HEK293T (cell line): ENCODE measurements around the gene NLGN2.

Experiments used
- CTCF ChIA-PET: fragments of 350-600 bp; formaldehyde crosslinking; extraction: SDS; loops from one replicate; lab custom pipeline; 2021; ENCODE audit warnings: antibody characterized with exemption, inconsistent platforms; lab: Yijun Ruan, JAX
- POLR2A ChIA-PET: fragments of 350-600 bp; formaldehyde crosslinking; extraction: SDS; loops from one replicate; lab custom pipeline; 2020; ENCODE audit warnings: antibody characterized with exemption, inconsistent platforms; lab: Yijun Ruan, JAX
- DNase-seq: peaks from one replicate; pipeline ENCODE4 v3.0.0; 2012; ENCODE audit warnings: mixed read lengths; ENCODE audit errors: extremely low spot score
- ARNT ChIP-seq: fragments of 450-650 bp; IDR thresholded peaks from 2 replicates; pipeline ENCODE4 v1.6.1; 2017; ENCODE audit warnings: mild to moderate bottlenecking
- BHLHE40 ChIP-seq: fragments of 450-650 bp; IDR thresholded peaks from 2 replicates; pipeline ENCODE4 v1.6.1; 2016; ENCODE audit warnings: mild to moderate bottlenecking, moderate library complexity, borderline replicate concordance
- CTBP1 ChIP-seq: fragments of 450-650 bp; IDR thresholded peaks from 2 replicates; pipeline ENCODE4 v1.6.1; 2016; ENCODE audit warnings: borderline replicate concordance
- ELF4 ChIP-seq: fragments of 450-650 bp; IDR thresholded peaks from 2 replicates; pipeline ENCODE4 v1.6.1; 2017; ENCODE audit warnings: antibody characterized with exemption
- FOXA1 ChIP-seq: fragments of 450-650 bp; IDR thresholded peaks from 2 replicates; pipeline ENCODE4 v1.6.1; 2016; ENCODE audit warnings: mild to moderate bottlenecking
- FOXK2 ChIP-seq: fragments of 450-650 bp; IDR thresholded peaks from 2 replicates; pipeline ENCODE4 v1.6.1; 2016; ENCODE audit warnings: mild to moderate bottlenecking
- FOXM1 ChIP-seq: fragments of 450-650 bp; IDR thresholded peaks from 2 replicates; pipeline ENCODE4 v1.6.1; 2017; ENCODE audit warnings: mild to moderate bottlenecking, borderline replicate concordance
- HDGF ChIP-seq: fragments of 450-650 bp; IDR thresholded peaks from 2 replicates; pipeline ENCODE4 v1.6.1; 2017; ENCODE audit warnings: antibody characterized with exemption, borderline replicate concordance
- L3MBTL2 ChIP-seq: fragments of 450-650 bp; conservative IDR thresholded peaks from 2 replicates; pipeline ENCODE4 v1.6.1; 2016; ENCODE audit warnings: mild to moderate bottlenecking
- LEF1 ChIP-seq: fragments of 450-650 bp; IDR thresholded peaks from 2 replicates; pipeline ENCODE4 v1.6.1; 2017; ENCODE audit warnings: mild to moderate bottlenecking, borderline replicate concordance
- NFRKB ChIP-seq: fragments of 450-650 bp; IDR thresholded peaks from 2 replicates; pipeline ENCODE4 v1.6.1; 2016; ENCODE audit warnings: mild to moderate bottlenecking, moderate library complexity
- SP1 ChIP-seq: fragments of 450-650 bp; IDR thresholded peaks from 2 replicates; pipeline ENCODE4 v1.6.1; 2017
- SUZ12 ChIP-seq: fragments of 450-650 bp; IDR thresholded peaks from 2 replicates; pipeline ENCODE4 v1.6.1; 2016; ENCODE audit warnings: mild to moderate bottlenecking
- TARDBP ChIP-seq: fragments of 450-650 bp; IDR thresholded peaks from 2 replicates; pipeline ENCODE4 v1.6.1; 2016
- ZNF384 ChIP-seq: fragments of 450-650 bp; IDR thresholded peaks from 2 replicates; pipeline ENCODE4 v1.6.1; 2016
- TF ChIP-seq, protein P1 (sequence below): fragments of 450-650 bp; IDR thresholded peaks from 2 replicates; pipeline ENCODE4 v1.6.1; 2016

NLGN2 gene

DNA sequence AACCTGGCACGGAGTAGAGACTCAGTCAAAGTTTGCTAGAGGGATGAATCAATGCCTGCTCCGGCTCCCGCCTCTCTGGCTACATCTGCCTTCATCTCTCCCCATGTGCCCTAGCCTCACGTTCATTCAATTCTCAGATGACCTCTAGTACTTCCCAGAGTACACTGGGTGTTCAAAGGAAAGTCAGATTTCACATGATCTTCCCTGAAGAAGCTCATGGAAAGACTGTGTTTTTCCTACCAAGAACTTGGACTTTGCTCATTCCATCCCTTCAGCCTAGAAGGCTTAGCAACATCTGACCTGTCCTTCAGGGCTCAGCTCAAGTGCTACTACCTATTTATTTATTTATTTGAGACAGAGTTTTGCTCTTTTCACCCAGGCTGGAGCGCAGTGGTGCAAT is 37.8 kb upstream of the NLGN2 start:
- POLR2A ChIA-PET = interaction anchor here (1.0 kb wide), 1 partner anchor 34 kb away, joined by 3 read pairs; the partner anchor contains the start of gene TMEM256
- TF ChIP-seq ZNF384 = no peak
- TF ChIP-seq CTBP1 = no peak
- no peak for TF ChIP-seq ARNT
- TF ChIP-seq LEF1 = no peak
- TF ChIP-seq, protein P1, sequence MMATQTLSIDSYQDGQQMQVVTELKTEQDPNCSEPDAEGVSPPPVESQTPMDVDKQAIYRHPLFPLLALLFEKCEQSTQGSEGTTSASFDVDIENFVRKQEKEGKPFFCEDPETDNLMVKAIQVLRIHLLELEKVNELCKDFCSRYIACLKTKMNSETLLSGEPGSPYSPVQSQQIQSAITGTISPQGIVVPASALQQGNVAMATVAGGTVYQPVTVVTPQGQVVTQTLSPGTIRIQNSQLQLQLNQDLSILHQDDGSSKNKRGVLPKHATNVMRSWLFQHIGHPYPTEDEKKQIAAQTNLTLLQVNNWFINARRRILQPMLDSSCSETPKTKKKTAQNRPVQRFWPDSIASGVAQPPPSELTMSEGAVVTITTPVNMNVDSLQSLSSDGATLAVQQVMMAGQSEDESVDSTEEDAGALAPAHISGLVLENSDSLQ = no peak
- no peak for TF ChIP-seq FOXA1
- no peak for TF ChIP-seq TARDBP
- no peak for TF ChIP-seq ELF4
- no peak for TF ChIP-seq NFRKB
- TF ChIP-seq SUZ12 = no peak
- no peak for TF ChIP-seq FOXM1
- TF ChIP-seq L3MBTL2 = no peak
- TF ChIP-seq SP1 = no peak
- TF ChIP-seq HDGF = no peak
- TF ChIP-seq FOXK2 = no peak
- TF ChIP-seq BHLHE40 = no peak
- CTCF ChIA-PET = interaction anchor here (1.2 kb wide), 1 partner anchor 14 kb away, joined by 5 read pairs; the partner anchor contains the start of gene TMEM95
- no peak for DNase-seq

DNA sequence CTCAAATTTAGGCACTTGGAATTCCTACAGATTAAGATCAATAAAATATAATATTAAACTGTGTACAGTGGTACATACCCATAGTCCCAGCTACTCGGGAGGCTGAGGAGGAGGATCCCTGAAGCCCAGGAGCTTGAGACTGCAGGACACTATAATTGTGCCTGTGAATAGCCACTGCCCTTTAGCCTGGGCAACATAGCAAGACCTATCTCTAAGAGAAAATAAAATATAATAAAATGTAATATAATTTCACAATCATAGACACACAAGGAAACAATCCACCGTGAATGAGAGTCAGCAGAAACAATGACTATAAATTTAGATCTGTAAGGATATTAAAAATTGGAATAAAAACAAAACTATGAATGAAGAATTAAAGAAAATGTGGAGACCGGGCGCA is 36.8 kb upstream of the NLGN2 start:
- DNase-seq = no peak
- TF ChIP-seq FOXM1 (no peak), L3MBTL2 (no peak), FOXA1 (no peak), CTBP1 (no peak), FOXK2 (no peak), SP1 (no peak), ZNF384 (no peak), SUZ12 (no peak), HDGF (no peak), NFRKB (no peak), TARDBP (no peak), LEF1 (no peak), ARNT (no peak)
- TF ChIP-seq, protein P1 = no peak
- ChIA-PET POLR2A (interaction anchor here (0.7 to 1.0 kb wide), 2 partner anchors 11 to 33 kb away, joined by 3 read pairs; partner anchors contain the start of gene TMEM256), CTCF (no interaction called here)

- DNase-seq = no peak
- ChIA-PET CTCF (interaction anchor here (1.1 kb wide), 1 partner anchor 12 kb away, joined by 3 read pairs; no protein-coding TSS in a partner anchor), POLR2A (interaction anchor here (1.0 to 1.7 kb wide), 2 partner anchors 20 to 30 kb away, joined by 3 to 7 read pairs; partner anchors contain the start of genes PLSCR3 and TMEM256)
- no peak for TF ChIP-seq LEF1
- TF ChIP-seq FOXA1 = no peak
- TF ChIP-seq CTBP1 = no peak
- TF ChIP-seq, protein P1 = no peak
- no peak for TF ChIP-seq FOXM1
- no peak for TF ChIP-seq ZNF384
- TF ChIP-seq ELF4 = no peak
- no peak for TF ChIP-seq BHLHE40
- no peak for TF ChIP-seq SUZ12
- TF ChIP-seq L3MBTL2 = no peak
- TF ChIP-seq FOXK2 = no peak
- no peak for TF ChIP-seq SP1
- no peak for TF ChIP-seq ARNT
Observed at GRCh38 chr17:7374353-7374752, 33.3 kb upstream of the NLGN2 start.

DNA sequence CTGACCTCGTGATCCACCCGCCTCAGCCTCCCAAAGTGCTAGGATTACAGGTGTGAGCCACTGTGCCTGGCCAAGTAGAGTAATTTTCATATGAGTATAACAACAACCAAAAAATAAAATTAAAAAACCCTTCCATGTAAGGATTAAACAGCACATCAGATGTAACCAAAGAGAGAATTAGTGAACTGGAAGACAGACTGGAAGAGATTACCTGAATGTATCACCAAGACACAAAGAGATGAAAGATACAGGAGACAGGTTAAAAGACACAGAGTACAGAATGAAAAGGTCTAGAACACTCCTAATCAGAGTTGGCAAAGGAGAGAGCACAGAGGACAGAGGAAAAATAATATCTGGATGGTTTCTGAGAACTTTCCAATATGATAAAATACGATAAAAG is 28.5 kb upstream of the NLGN2 start:
- POLR2A ChIA-PET = no interaction called here
- no peak for TF ChIP-seq FOXM1
- TF ChIP-seq BHLHE40 = no peak
- TF ChIP-seq HDGF = no peak
- no peak for TF ChIP-seq NFRKB
- TF ChIP-seq FOXA1 = no peak
- no peak for TF ChIP-seq ARNT
- no peak for TF ChIP-seq L3MBTL2
- TF ChIP-seq FOXK2 = no peak
- TF ChIP-seq, protein P1 = no peak
- no peak for TF ChIP-seq CTBP1
- no peak for TF ChIP-seq LEF1
- TF ChIP-seq SP1 = no peak
- no peak for TF ChIP-seq TARDBP
- TF ChIP-seq ELF4 = no peak
- no peak for TF ChIP-seq ZNF384
- no peak for TF ChIP-seq SUZ12
- DNase-seq = no peak
- CTCF ChIA-PET = no interaction called here

DNA sequence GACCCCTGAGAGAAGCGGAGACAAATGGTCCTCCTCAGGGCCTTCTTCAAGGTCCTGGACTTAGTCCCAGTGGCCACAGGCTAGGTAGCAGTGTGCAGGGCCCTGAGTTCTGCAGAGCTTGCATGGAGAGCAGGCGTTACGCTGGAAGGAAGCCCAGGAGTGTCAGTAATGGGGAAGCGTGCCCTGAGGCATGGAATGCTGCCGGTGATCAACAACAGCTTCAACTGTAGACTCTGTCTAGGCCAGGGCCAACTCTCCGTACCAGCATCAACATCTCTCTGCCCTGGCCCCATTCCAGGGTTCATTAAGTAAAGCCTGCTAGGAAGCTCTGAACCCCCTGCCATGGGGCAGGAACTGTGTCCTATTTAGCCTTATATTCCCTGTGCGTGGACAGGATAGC is 27.3 kb upstream of the NLGN2 start:
- ChIA-PET POLR2A (no interaction called here), CTCF (no interaction called here)
- no peak for DNase-seq
- no peak for TF ChIP-seq FOXA1
- no peak for TF ChIP-seq SP1
- TF ChIP-seq ARNT = no peak
- TF ChIP-seq L3MBTL2 = no peak
- TF ChIP-seq LEF1 = no peak
- TF ChIP-seq SUZ12 = no peak
- no peak for TF ChIP-seq ZNF384
- TF ChIP-seq CTBP1 = no peak
- no peak for TF ChIP-seq BHLHE40
- no peak for TF ChIP-seq FOXK2
- TF ChIP-seq FOXM1 = no peak
- no peak for TF ChIP-seq HDGF
- TF ChIP-seq ELF4 = no peak
- TF ChIP-seq, protein P1 = no peak
